ENCODE results near the gene LRRC74A.

DNA sequence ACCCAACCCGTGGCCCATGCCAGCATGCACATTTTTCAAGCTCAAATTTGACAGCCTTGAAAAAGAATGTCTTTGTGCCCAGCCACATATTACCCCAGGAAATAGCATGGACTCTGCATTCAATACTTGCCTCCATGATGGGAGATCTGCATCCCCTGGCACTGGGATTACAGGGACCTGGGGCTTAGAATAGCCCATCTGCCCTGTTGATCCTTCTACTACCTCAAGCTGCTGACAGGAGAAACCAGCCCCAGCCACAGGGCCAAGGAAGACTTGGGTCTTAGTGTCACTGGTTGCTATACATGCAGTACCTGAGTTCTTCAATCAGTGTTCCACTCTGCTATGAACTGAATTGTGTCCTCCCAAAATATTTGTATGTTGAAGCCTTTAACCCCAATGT is 85.3 kb downstream of the LRRC74A start:
- TF ChIP-seq TAF1 (IDR thresholded peaks at IDR 0.05; ENCODE audit: borderline replicate concordance, insufficient read depth, low read length) (no peak), FOXP2 (optimal IDR thresholded peaks at IDR 0.05; ENCODE audit: borderline replicate concordance, extremely low read depth, extremely low read length, insufficient read depth) (no peak), POLR2AphosphoS5 (IDR thresholded peaks at IDR 0.05; ENCODE audit: low read depth, low read length) (no peak)
